22Rv1 (cell line): ENCODE data around the gene TMEM184A.

ENCODE experiments used
- CTCF ChIP-seq: fragments of 450-650 bp; IDR thresholded peaks from 2 replicates; pipeline ENCODE4 v1.5.1; 2017; ENCODE audit warnings: mild to moderate bottlenecking
- ZFX ChIP-seq: fragments of 450-650 bp; IDR thresholded peaks from 2 replicates; pipeline ENCODE4 v1.6.1; 2017; ENCODE audit warnings: antibody characterized with exemption, borderline replicate concordance

GRCh38 chr7:1591396-1591795, 35.4 kb upstream of the TMEM184A start:
- TF ChIP-seq CTCF (no peak), ZFX (no peak)
